Measurements from ENCODE around the gene PTTG1IP. TPM values are rescaled to one million over a fixed set of nuclear protein-coding genes. Genes with fewer than 3 reads are reported as not detected.

The PTTG1IP gene, protein sequence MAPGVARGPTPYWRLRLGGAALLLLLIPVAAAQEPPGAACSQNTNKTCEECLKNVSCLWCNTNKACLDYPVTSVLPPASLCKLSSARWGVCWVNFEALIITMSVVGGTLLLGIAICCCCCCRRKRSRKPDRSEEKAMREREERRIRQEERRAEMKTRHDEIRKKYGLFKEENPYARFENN
- 10 to 100 TPM; 28.1 to 43.5 (median 36.1) TPM for polyA plus RNA-seq (ENCODE audit: low read depth in 6 of 6)

DNA sequence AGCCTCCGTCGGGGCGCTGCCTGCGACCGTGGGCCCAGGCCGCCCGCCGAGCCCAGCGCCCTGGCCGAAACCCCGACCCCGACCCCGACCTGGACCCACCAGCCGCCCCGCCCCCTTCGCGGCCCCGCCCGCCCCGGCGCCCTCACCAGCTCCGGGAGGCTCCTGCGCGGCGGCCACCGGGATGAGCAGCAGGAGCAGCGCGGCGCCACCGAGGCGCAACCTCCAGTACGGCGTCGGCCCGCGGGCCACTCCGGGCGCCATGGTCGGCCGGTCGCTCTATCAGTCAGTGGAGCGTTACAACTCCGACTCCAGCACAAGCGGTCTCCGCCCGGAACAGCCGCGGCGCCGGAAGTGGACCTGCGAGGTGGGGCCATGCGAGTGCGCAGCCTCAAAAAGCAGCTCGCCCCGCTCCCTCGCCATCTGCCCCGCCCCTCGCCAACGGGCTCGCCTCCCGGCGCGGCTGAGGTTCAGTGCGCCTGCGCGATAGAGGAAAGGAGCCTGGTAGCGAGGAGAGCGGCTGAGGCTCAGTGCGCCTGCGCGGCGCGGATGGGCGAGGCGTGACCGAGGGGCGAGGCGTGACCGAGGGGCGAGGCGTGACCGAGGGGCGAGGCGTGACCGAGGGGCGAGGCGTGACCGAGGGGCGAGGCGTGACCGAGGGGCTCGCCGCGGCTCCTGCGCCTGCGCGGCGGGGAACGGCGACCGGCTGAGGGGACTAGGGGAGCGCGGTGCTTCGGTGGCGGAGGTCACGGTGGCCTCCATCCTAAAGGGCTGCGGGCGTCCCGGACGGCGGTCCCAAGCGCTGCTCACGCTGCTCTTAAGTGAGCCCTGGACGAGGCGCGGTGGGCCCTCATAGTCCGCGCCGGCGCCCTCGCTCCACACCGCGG, at the start of gene PTTG1IP:
TSS of gene PTTG1IP (minus strand) at position 335 of the 884 bp plus-strand sequence. CDS start at position 261, 74 bp downstream.
- Mint-ChIP-seq H3K36me3 (no peaks in the 10 kb centered on the region), H3K27me3 (no peaks in the 10 kb centered on the region), H3K9me3 (no peaks in the 10 kb centered on the region), H3K4me3 (peak within 1 kb of the TSS; percentile 89 to 98 (median 96)), H3K27ac (peak within 1 kb of the TSS; percentile 93 to 98 (median 97)), H3K4me1 (peaks cover 57 to 70% (median 58%) of the 10 kb centered on the region in 3 donors)
- ATAC-seq (ENCODE audit: low read depth in 2 of 2) (peak; percentile 73 to 76), DNase-seq (peak; percentile 97)

DNA sequence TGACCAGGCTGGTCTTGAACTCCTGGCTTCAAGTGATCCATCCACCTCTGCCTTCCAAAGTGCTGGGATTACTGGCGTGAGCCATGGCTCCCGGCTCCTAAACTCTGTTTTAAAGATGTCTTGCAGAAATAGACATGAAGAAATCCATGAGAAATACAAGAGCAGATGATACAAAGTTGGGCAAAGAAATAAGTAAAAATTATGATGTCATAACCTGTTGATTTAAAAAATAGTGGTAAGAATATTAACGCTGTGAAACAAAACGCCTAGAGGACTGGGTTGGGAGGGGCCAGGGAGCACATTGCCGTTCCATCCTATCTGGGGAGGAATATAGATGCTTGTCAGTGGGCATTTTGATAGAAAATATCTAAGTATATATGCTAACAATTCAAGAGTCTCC, 48.4 kb upstream of the PTTG1IP start:
- Mint-ChIP-seq H3K27ac (peak overlapping the region; percentile 59 to 100 (median 97)), H3K4me3 (peak overlapping the region; percentile 67 to 100 (median 98)), H3K36me3 (peaks cover 0 to 16% of the 10 kb centered on the region in 2 donors), H3K4me1 (peaks cover 61 to 91% (median 85%) of the 10 kb centered on the region in 3 donors), H3K27me3 (no peaks in the 10 kb centered on the region), H3K9me3 (peaks cover 0 to 2% (median 0%) of the 10 kb centered on the region in 7 donors)
- DNase-seq (no peak), ATAC-seq (ENCODE audit: low read depth in 2 of 2) (no peak)

DNA sequence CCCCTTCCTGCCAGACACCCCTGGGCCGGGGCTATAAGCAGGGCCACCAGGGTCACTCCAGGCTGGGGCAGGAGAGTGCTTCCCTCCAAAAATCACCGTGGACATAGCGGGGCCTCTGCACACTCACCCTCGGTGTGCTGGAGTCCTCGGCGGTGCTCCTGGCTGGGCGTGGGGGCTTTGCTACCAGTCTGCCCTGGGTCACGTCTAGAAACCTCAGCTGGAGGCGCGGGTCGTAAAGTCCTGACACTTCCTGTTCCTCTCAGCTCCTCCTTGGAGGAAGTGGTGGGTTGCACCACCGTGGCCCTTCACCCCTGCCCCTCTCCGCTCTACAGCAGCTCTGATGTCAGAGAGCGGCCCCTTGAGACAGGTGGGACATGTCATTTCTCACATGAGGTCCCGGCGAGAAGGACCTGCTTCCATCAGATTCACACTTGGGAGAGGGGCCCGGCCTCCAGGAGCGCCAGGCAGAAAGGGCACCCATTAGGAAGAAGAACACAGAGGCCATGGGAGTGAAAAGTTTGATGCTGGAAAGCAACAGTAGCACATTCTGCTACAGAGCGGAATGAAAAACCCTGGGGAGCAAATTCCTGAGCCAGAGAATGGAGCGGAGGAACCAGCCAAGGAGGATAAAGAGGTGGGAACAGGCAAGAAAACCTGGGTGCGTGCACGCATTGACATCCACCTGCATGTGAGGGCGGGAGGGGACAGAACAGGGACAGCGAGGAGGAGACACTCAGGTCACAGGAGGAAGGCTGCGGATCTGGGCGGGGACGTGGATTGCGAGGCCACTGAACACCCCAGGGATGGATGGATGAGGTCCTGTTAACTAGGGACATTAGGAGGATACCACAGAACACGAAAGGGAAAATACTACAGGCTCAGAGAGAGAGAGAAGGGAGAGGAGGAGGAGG, 47.5 kb upstream of the PTTG1IP start, which contains the start of gene ITGB2:
TSS of gene ITGB2 (minus strand) at position 206 of the 911 bp plus-strand sequence. CDS start 10,117 bp downstream, outside the sequence.
- peaks cover 0 to 2% (median 0%) of the 10 kb centered on the region in 7 donors for H3K9me3 Mint-ChIP-seq
- peak within 1 kb of the TSS; percentile 99 to 100 (median 100) for H3K27ac Mint-ChIP-seq
- peaks cover 0 to 16% of the 10 kb centered on the region in 2 donors for H3K36me3 Mint-ChIP-seq
- H3K4me1 Mint-ChIP-seq, result peaks cover 55 to 90% (median 85%) of the 10 kb centered on the region in 3 donors
- no peaks in the 10 kb centered on the region for H3K27me3 Mint-ChIP-seq
- ATAC-seq (ENCODE audit: low read depth in 2 of 2), result peak; percentile 90 to 92
- H3K4me3 Mint-ChIP-seq, result peak within 1 kb of the TSS; percentile 90 to 100 (median 98)
- peak; percentile 85 for DNase-seq

DNA sequence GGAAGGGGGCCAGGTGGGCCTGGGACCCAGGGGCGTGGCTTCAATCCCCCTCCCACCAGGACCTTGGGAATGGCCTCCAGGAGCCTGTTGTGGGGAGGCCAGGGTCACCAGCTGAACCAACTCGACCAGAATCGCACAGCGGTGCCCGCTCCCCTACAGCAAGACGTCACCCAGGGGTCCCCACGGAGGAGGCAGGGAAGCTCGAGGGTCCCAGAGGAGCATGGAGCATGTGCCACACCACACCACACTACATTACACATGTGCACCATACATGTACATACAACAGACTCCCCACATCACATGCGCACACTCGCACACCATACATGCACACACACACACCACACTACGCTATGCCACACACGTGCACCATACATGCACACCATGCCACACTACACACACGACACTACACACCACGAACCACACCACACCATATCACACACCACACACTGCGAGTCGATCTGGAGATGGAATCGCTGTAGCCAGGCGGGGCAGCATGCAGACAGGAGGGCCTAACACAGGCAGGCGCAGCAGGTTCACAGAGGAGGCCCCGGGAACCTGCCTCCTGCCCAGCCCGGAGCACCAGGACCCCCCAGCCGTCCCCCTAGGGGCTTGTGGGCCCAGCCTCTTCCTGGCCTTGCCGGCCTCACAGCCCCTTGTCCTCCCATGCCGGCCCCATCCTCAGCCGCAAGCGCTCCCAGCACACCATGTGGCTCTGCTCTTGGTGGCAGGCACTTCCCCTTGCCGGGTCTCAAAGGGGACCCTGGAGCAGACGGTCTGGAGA, 46.6 kb upstream of the PTTG1IP start:
- no peak for DNase-seq
- Mint-ChIP-seq H3K27ac (peak overlapping the region; percentile 99 to 100 (median 100)), H3K4me3 (peak overlapping the region; percentile 90 to 100 (median 98)), H3K27me3 (no peaks in the 10 kb centered on the region), H3K36me3 (peaks cover 0 to 16% of the 10 kb centered on the region in 2 donors), H3K4me1 (peaks cover 58 to 91% (median 86%) of the 10 kb centered on the region in 3 donors), H3K9me3 (peaks cover 0 to 2% (median 0%) of the 10 kb centered on the region in 7 donors)
- peak; percentile 8 to 9 for ATAC-seq (ENCODE audit: low read depth in 2 of 2)

DNA sequence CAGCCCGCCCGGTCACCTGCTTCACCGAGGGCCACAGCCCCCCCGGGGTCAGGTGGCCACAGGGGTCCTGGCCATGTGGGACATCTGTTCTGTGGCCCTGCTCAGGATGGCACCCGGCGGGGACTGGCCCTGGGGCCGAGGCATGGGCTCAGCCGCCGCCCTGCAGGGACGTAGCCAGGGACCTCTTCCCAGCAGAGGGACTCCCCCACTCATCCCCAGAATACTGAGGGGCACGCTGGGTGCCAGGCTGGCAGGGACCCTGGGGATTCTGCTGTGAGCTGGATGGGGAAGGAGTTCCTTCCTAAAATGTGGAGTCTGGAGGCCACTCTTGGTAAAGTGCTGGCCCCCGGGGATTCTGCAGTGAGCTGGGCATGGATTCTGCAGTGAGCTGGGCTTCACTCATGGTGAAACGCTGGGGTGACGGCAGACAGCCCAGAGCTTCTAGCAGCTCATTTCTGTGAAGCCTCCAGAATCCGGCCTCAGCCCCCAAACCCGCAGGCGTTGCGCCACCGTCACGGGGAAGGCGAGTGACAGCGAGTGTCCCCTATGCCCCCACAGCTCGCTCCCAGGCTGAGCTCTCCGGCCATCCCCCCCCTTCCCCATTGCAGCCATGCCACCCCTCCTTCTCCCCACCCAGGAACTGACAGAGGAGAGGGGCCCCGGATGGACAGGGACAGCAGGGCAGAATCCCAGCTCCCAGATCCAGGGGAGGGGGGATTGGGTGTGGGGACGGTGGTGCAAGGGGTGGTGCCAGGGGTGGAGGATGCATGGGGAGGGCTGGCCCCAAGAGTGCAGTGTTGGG, 45.8 kb upstream of the PTTG1IP start:
- Mint-ChIP-seq H3K27ac (peak overlapping the region; percentile 49 to 100 (median 68)), H3K4me1 (peaks cover 55 to 91% (median 86%) of the 10 kb centered on the region in 3 donors), H3K36me3 (peaks cover 0 to 16% of the 10 kb centered on the region in 2 donors), H3K27me3 (no peaks in the 10 kb centered on the region), H3K4me3 (peak overlapping the region; percentile 90 to 100 (median 98)), H3K9me3 (peaks cover 0 to 2% (median 0%) of the 10 kb centered on the region in 7 donors)
- ATAC-seq (ENCODE audit: low read depth in 2 of 2) (no peak), DNase-seq (no peak)

DNA sequence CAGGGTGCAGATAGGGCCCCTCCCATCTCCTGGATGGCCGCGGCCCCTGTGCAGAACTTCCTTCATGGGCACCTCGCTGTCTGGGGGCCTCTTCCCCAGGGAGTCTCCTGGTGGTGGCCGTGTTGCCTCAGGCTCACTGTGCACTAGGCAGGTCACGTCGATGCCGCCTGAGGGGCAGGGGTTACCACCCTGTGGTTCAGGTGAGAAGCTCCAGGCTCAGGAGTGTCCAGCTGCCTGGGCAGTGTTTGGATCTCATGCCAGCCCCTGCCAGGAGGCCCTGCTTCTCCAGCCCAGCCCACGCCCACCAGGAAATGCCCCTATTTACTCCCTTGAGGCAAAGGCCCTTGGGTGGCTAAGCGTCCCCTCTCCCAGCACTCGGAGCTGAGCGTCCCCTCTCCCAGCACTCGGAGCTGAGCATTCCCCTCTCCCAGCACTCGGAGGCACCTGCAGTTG, 45.1 kb upstream of the PTTG1IP start:
- ATAC-seq (ENCODE audit: low read depth in 2 of 2), result no peak
- no peak for DNase-seq
- H3K27ac Mint-ChIP-seq, result peak overlapping the region in 3 of 6 donors; percentile 59 to 94 (median 78)
- peaks cover 53 to 91% (median 83%) of the 10 kb centered on the region in 3 donors for H3K4me1 Mint-ChIP-seq
- H3K9me3 Mint-ChIP-seq, result peaks cover 0 to 2% (median 0%) of the 10 kb centered on the region in 7 donors
- peak overlapping the region; percentile 71 to 97 (median 85) for H3K4me3 Mint-ChIP-seq
- no peaks in the 10 kb centered on the region for H3K27me3 Mint-ChIP-seq
- H3K36me3 Mint-ChIP-seq, result peaks cover 0 to 16% of the 10 kb centered on the region in 2 donors

DNA sequence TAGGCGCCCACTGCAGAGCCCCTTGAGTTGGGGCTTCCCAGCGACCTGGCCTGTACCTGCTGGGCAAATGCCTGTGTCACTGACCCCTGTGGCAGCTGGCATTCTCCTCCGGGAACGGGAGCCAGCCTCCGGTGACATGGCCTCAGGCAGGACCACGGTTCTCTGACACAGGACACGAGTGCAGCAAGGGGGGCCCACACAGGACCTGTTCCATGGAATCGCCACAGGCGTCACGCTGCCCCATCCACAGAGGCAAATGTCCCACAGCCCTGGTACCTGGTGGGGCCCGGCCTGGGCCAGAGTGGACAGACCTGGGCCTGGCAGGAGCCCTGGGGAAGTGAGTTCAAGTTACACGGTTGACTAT, 44.6 kb upstream of the PTTG1IP start:
- peaks cover 0 to 2% (median 0%) of the 10 kb centered on the region in 7 donors for H3K9me3 Mint-ChIP-seq
- ATAC-seq (ENCODE audit: low read depth in 2 of 2) (no peak), DNase-seq (no peak)
- no peaks in the 10 kb centered on the region for H3K27me3 Mint-ChIP-seq
- peaks cover 51 to 92% (median 82%) of the 10 kb centered on the region in 3 donors for H3K4me1 Mint-ChIP-seq
- H3K36me3 Mint-ChIP-seq, result peaks cover 0 to 16% of the 10 kb centered on the region in 2 donors
- H3K27ac Mint-ChIP-seq, result peak overlapping the region in 3 of 6 donors; percentile 47 to 80 (median 78)
- H3K4me3 Mint-ChIP-seq, result peak overlapping the region in 7 of 8 donors; percentile 79 to 97 (median 83)

DNA sequence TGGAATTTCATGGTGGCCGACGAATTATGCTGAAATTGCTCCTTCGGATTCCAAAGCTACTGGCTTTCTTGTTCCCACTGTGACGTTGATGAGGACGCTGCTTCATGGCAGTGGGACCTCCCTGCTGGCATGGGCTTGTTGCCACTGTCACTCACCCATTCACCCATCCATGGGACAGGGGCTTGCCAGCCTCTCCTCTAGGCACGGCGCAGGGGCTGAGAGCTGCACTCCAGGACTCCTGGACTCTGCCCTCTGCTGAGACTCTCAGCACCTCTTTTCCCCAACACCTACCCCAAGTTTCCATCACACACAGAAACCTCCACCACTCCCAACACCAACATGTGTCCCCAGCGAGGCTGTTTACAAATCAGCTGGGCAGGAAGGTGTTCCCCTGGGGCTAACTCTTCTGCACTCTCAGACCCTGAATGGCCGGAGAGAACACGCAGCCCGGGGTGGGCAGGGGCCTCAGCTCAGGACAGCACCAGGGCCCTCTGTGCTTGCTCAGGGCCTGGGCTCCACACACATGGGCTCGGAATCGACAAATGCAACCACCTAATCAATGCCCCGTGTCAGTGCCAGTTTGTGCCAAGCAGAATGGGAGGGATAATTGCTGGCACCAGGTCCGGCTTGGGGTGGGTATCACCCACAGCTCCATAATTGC, 44.1 kb upstream of the PTTG1IP start:
- H3K27me3 Mint-ChIP-seq, result no peaks in the 10 kb centered on the region
- peak overlapping the region in 4 of 6 donors; percentile 76 to 90 (median 79) for H3K27ac Mint-ChIP-seq
- H3K9me3 Mint-ChIP-seq, result peaks cover 0 to 2% (median 0%) of the 10 kb centered on the region in 7 donors
- no peak for DNase-seq
- ATAC-seq (ENCODE audit: low read depth in 2 of 2), result no peak
- peaks cover 49 to 89% (median 78%) of the 10 kb centered on the region in 3 donors for H3K4me1 Mint-ChIP-seq
- peaks cover 0 to 16% of the 10 kb centered on the region in 2 donors for H3K36me3 Mint-ChIP-seq
- peak overlapping the region; percentile 69 to 97 (median 86) for H3K4me3 Mint-ChIP-seq

DNA sequence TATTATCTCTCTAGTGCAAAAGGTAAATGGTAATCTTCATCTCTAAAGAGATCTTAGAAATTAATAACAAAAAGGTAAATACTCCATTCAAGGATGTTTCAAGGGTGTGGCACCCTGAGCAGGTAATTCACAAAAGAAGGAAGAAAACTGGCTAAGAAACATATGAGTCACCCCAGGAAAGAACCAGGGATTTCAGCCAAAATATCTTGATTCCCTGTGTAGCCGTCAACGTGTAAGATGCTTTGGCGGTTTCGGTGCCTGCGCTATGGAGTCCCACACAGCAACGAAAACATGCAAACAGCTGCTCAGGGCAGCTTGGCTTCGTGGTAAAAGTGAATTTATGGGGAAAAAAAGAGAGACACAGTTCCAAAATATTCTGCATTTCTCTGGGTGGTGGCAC, 43.5 kb upstream of the PTTG1IP start:
- Mint-ChIP-seq H3K27me3 (no peaks in the 10 kb centered on the region), H3K9me3 (peaks cover 0 to 2% (median 0%) of the 10 kb centered on the region in 7 donors), H3K4me3 (peak overlapping the region in 7 of 8 donors; percentile 58 to 97 (median 83)), H3K36me3 (peaks cover 0 to 16% of the 10 kb centered on the region in 2 donors), H3K27ac (peak overlapping the region in 3 of 6 donors; percentile 67 to 86 (median 76)), H3K4me1 (peaks cover 55 to 88% (median 77%) of the 10 kb centered on the region in 3 donors)
- DNase-seq (no peak), ATAC-seq (ENCODE audit: low read depth in 2 of 2) (no peak)

DNA sequence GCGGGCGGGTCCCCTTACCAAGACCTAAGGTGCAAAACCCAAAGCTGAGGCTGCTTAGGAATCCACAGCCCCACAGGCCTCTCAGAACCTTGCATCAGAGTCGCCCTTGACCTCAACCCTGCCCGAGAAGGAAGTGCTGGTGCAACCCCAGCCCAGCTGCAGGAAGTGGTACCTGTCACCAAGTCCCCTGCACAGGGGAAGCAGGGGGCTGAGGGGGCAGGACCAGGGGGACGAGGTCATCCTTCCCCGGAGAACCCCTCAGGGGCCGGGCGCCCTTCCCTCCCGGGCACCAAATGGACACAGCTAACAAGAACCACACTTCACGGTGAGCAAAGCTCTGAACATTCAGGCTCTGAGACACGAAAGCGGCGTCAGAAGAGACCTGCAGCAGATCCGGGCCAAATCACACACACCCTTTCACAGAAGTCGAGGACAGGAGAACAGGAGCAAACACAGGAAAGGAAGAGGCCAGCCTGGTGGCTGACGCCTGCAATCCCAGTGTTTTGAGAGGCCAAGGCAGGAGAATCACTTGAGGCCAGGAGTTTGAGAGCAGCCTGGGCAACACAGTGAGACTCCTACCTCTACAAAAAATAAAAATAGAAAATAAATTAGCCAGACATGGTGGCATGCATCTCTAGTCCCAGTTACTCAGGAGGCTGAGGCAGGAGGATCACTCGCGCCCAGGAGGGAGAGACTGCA, 40.8 kb upstream of the PTTG1IP start:
- no peaks in the 10 kb centered on the region for H3K9me3 Mint-ChIP-seq
- DNase-seq (peak; percentile 55), ATAC-seq (ENCODE audit: low read depth in 2 of 2) (peak; percentile 58 to 74)
- H3K27me3 Mint-ChIP-seq, result no peaks in the 10 kb centered on the region
- peak overlapping the region; percentile 91 to 96 (median 93) for H3K27ac Mint-ChIP-seq
- peaks cover 50 to 88% (median 84%) of the 10 kb centered on the region in 3 donors for H3K4me1 Mint-ChIP-seq
- H3K4me3 Mint-ChIP-seq, result peak overlapping the region; percentile 67 to 92 (median 83)
- peaks cover 1 to 3% of the 10 kb centered on the region in 2 donors for H3K36me3 Mint-ChIP-seq

Measured in naive B cell (primary cell).